GM19025 (cell line): ENCODE data around the gene CORO7.
"Not testable (repeated sequence)": the region's sequence is repeated elsewhere in the genome, so short reads cannot be mapped to it uniquely, and the experiment has no call there.

Source experiments
- ATAC-seq: cut with Tn5 transposase; IDR thresholded peaks from one replicate; pipeline ENCODE4 v1.9.1; 2021; ENCODE audit warnings: mild to moderate bottlenecking, low read depth, moderate library complexity; ENCODE audit not compliant: unreplicated experiment

The CORO7 gene

GRCh38 chr16:4340443-4340842 lies 76.0 kb downstream of the CORO7 start:
- no peak for ATAC-seq

GRCh38 chr16:4339909-4340308 lies 76.5 kb downstream of the CORO7 start:
- ATAC-seq = no peak

GRCh38 chr16:4339455-4339854 lies 76.9 kb downstream of the CORO7 start:
- no peak for ATAC-seq

- ATAC-seq = no peak
These were observed 77.6 kb downstream of the CORO7 start for GRCh38 chr16:4338712-4339299.

- ATAC-seq = no peak
These were observed 78.2 kb downstream of the CORO7 start for GRCh38 chr16:4338125-4338582.

- no peak for ATAC-seq
These were observed 78.8 kb downstream of the CORO7 start for GRCh38 chr16:4337540-4338088.

- no peak for ATAC-seq
These were observed 79.5 kb downstream of the CORO7 start for GRCh38 chr16:4336701-4337539.

GRCh38 chr16:4334724-4335495 lies 81.5 kb downstream of the CORO7 start:
- ATAC-seq = no peak

GRCh38 chr16:4333714-4334113 lies 82.7 kb downstream of the CORO7 start:
- not testable (repeated sequence) for ATAC-seq

GRCh38 chr16:4333308-4333638 lies 83.1 kb downstream of the CORO7 start:
- no peak for ATAC-seq

- ATAC-seq = no peak
These were observed 83.6 kb downstream of the CORO7 start for GRCh38 chr16:4332623-4333307.

- ATAC-seq = no peak
These were observed 84.3 kb downstream of the CORO7 start for GRCh38 chr16:4332083-4332482.

GRCh38 chr16:4330277-4330874 lies 86.0 kb downstream of the CORO7 start:
- no peak for ATAC-seq

- ATAC-seq = no peak
These were observed 87.3 kb downstream of the CORO7 start for GRCh38 chr16:4328782-4329775.

GRCh38 chr16:4328046-4328781 lies 88.2 kb downstream of the CORO7 start:
- no peak for ATAC-seq

GRCh38 chr16:4327386-4328045 lies 88.9 kb downstream of the CORO7 start:
- no peak for ATAC-seq

- ATAC-seq = no peak
These were observed 91.1 kb downstream of the CORO7 start for GRCh38 chr16:4325253-4325758.
